ENCODE measurements around the gene TSG101. TPM values are rescaled to one million over a fixed set of nuclear protein-coding genes. Genes with fewer than 3 reads are reported as not detected.

Gene TSG101
- total RNA-seq, 1 experiment from 2014 or later = 64.0 TPM

GRCh38 chr11:18463439-18463838 lies 63.3 kb downstream of the TSG101 start:
- Histone ChIP-seq H3K36me3 (no peaks in the 10 kb centered on the region), H3K27me3 (no peaks in the 10 kb centered on the region), H3K4me3 (no peak overlapping the region), H3K9me3 (no peaks in the 10 kb centered on the region)
- no peak for DNase-seq

- Histone ChIP-seq H3K36me3 (no peaks in the 10 kb centered on the region), H3K4me3 (no peak overlapping the region), H3K9me3 (no peaks in the 10 kb centered on the region), H3K27me3 (no peaks in the 10 kb centered on the region)
- DNase-seq = no peak
These were observed 64.8 kb downstream of the TSG101 start for GRCh38 chr11:18461909-18462308.

GRCh38 chr11:18459634-18460033 lies 67.1 kb downstream of the TSG101 start:
- Histone ChIP-seq H3K9me3 (no peaks in the 10 kb centered on the region), H3K4me3 (no peak overlapping the region), H3K36me3 (no peaks in the 10 kb centered on the region), H3K27me3 (no peaks in the 10 kb centered on the region)
- no peak for DNase-seq

- Histone ChIP-seq H3K9me3 (no peaks in the 10 kb centered on the region), H3K36me3 (no peaks in the 10 kb centered on the region), H3K4me3 (no peak overlapping the region), H3K27me3 (no peaks in the 10 kb centered on the region)
- peak; percentile 8 for DNase-seq
These were observed 69.3 kb downstream of the TSG101 start for GRCh38 chr11:18457450-18457849.

- Histone ChIP-seq H3K27me3 (no peaks in the 10 kb centered on the region), H3K36me3 (no peaks in the 10 kb centered on the region), H3K9me3 (no peaks in the 10 kb centered on the region), H3K4me3 (no peak within 1 kb of the TSS)
- DNase-seq = no peak
These were observed 70.9 kb downstream of the TSG101 start, which contains the start of gene LDHAL6A for GRCh38 chr11:18455686-18456372. LDHAL6A (plus strand) TSS chr11:18455856; CDS start chr11:18456681, 825 bp downstream.

- H3K9me3 ChIP-seq = no peaks in the 10 kb centered on the region
- no peaks in the 10 kb centered on the region for H3K36me3 ChIP-seq
- no peak overlapping the region for H3K4me3 ChIP-seq
- H3K27me3 ChIP-seq = no peaks in the 10 kb centered on the region
- no peak for DNase-seq
These were observed 73.8 kb downstream of the TSG101 start for GRCh38 chr11:18452927-18453326.

DNA sequence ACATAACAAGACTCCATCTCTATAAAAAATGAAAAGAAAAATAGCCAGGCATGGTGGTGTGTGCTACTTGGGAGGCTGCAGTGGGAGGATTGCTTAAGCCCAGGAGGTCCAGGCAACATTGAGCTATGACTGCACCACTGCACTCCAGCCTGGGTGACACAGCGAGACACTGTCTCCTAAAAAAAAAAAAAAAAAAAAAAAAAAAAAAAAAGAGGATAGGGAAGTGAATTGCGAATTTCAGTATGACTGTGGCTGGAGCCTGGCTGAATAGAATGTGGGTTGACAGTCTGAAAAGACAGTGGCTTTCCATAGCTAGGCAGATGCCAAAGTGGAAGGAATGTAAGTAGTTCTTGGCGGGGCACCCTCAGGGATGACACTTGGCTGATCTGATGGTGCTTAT lies 77.5 kb downstream of the TSG101 start:
- no peaks in the 10 kb centered on the region for H3K27me3 ChIP-seq
- no peak for DNase-seq
- no peaks in the 10 kb centered on the region for H3K9me3 ChIP-seq
- H3K4me3 ChIP-seq = no peak overlapping the region
- H3K36me3 ChIP-seq = no peaks in the 10 kb centered on the region

DNA sequence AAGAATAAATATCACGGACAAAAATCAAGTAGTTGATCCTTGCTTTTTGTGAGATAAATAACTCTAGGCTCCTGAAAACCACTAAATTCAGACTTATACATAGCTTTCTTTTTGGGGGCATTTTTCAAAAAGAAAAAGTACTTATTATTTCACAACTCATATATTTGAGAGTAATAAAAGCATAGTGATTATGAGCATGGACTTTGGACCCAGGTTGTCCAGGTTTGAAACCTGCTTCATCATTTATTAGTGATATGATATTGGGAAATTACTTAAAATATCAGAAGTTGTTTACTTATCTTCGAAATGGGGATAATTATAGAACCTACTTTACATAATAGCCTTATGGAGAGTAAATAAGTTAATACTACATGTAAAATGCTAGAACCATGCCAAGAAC lies 88.1 kb downstream of the TSG101 start:
- no peak overlapping the region for H3K4me3 ChIP-seq
- no peaks in the 10 kb centered on the region for H3K27me3 ChIP-seq
- H3K9me3 ChIP-seq = no peaks in the 10 kb centered on the region
- no peak for DNase-seq
- H3K36me3 ChIP-seq = no peaks in the 10 kb centered on the region

Other genes starting within 250 kb of the TSG101 start
- gene HPS5, start 204.8 kb downstream of the TSG101 start, total RNA-seq (2014; rRNA removed; shearing (Covaris generic); ENCODE audit: low replicate concordance) = 13.2 and 41.2 TPM in 2 replicates
- gene GTF2H1, start 204.4 kb downstream of the TSG101 start, total RNA-seq (2014; rRNA removed; shearing (Covaris generic); ENCODE audit: low replicate concordance) = 46.7 and 60.7 TPM in 2 replicates
- 319 TPM in 2 replicates for gene LDHA, start 132.4 kb downstream of the TSG101 start, total RNA-seq (2014; rRNA removed; shearing (Covaris generic); ENCODE audit: low replicate concordance)
- gene LDHC, start 114.6 kb downstream of the TSG101 start, total RNA-seq (2014; rRNA removed; shearing (Covaris generic); ENCODE audit: low replicate concordance) = 1.2 TPM in 1 of 2 replicates, not detected in the other
- gene LDHAL6A, start 71.1 kb downstream of the TSG101 start, total RNA-seq (2014; rRNA removed; shearing (Covaris generic); ENCODE audit: low replicate concordance) = not detected in 2 replicates
- gene UEVLD, start 61.8 kb upstream of the TSG101 start, total RNA-seq (2014; rRNA removed; shearing (Covaris generic); ENCODE audit: low replicate concordance) = 8.2 and 16.5 TPM in 2 replicates
- not detected in 2 replicates for gene MISFA, start 72.8 kb upstream of the TSG101 start, total RNA-seq (2014; rRNA removed; shearing (Covaris generic); ENCODE audit: low replicate concordance)
- 11.4 and 15.3 TPM in 2 replicates for gene SPTY2D1, start 107.4 kb upstream of the TSG101 start, total RNA-seq (2014; rRNA removed; shearing (Covaris generic); ENCODE audit: low replicate concordance)
- gene TMEM86A, start 171.8 kb upstream of the TSG101 start, total RNA-seq (2014; rRNA removed; shearing (Covaris generic); ENCODE audit: low replicate concordance) = 0.05 and 0.40 TPM in 2 replicates
- gene IGSF22, start 199.2 kb upstream of the TSG101 start, total RNA-seq (2014; rRNA removed; shearing (Covaris generic); ENCODE audit: low replicate concordance) = not detected in 2 replicates

Data from MG63 (cell line).